Mucosa of descending colon (tissue), 3 donors: ENCODE measurements around the gene PLA2G2F. TPM values are rescaled to one million over a fixed set of nuclear protein-coding genes. Genes with fewer than 3 reads are reported as not detected.

ENCODE experiments used
- ATAC-seq: fragments of 200-7000 bp; cut with Tn5 transposase; one replicate; pipeline ENCODE4 v1.9.1; 2020; ENCODE audit warnings: mild to moderate bottlenecking, moderate library complexity
- DNase-seq, 3 donors: peaks; one replicate each; pipeline ENCODE4 v3.0.0-alpha.2; 2020
- H3K36me3 ChIP-seq: fragments of 200-600 bp; one replicate; pipeline ENCODE4 v1.8.0; 2021; ENCODE audit warnings: low read depth, mild to moderate bottlenecking
- H3K4me1 ChIP-seq: fragments of 200-600 bp; one replicate; pipeline ENCODE4 v1.8.0; 2021; ENCODE audit warnings: low read depth, mild to moderate bottlenecking
- H3K4me3 ChIP-seq: fragments of 200-600 bp; one replicate; pipeline ENCODE4 v1.8.0; 2021; ENCODE audit warnings: mild to moderate bottlenecking
- H3K9me3 ChIP-seq: fragments of 200-600 bp; one replicate; pipeline ENCODE4 v1.8.0; 2021; ENCODE audit warnings: mild to moderate bottlenecking
- intact Hi-C, 2 donors: fragments of 100-400 bp; cut with DNase I in 1 of 2; cut with micrococcal nuclease in 1 of 2; formaldehyde crosslinking; loops; one replicate each; pipeline versions ENCODE4 v1.11.0 to v1.11.1; 2022; cut with DNase I, micrococcal nuclease
- total RNA-seq, 3 donors: library from RNA; stranded (reverse); fragmentation: NEBNext Ultra II Directional in 2 of 3; extraction: Animal tissue kit (Norgen Biotek cat#: 25700) in 2 of 3; gene quantifications; one replicate each; pipeline versions ENCODE4 v1.2.1 to v1.2.4, GENCODE V29; 2021 to 2023
- TF ChIP-seq, protein P1 (sequence below): fragments of 200-600 bp; IDR thresholded peaks from one replicate; pipeline ENCODE4 v1.8.0; 2022; ENCODE audit warnings: antibody characterized with exemption, mild to moderate bottlenecking
- donor health status: DM: no; HTN: no; CAD: no; lungs with moderate emphysema.
- donor health status: DM: no; HTN: no; CAD: no.
- donor health status: DM: no; HTN: yes; CAD: no.

Gene PLA2G2F
- total RNA-seq, 3 donors from 2014 or later, result 0.12 to 0.80 TPM; not detected in 1

DNA sequence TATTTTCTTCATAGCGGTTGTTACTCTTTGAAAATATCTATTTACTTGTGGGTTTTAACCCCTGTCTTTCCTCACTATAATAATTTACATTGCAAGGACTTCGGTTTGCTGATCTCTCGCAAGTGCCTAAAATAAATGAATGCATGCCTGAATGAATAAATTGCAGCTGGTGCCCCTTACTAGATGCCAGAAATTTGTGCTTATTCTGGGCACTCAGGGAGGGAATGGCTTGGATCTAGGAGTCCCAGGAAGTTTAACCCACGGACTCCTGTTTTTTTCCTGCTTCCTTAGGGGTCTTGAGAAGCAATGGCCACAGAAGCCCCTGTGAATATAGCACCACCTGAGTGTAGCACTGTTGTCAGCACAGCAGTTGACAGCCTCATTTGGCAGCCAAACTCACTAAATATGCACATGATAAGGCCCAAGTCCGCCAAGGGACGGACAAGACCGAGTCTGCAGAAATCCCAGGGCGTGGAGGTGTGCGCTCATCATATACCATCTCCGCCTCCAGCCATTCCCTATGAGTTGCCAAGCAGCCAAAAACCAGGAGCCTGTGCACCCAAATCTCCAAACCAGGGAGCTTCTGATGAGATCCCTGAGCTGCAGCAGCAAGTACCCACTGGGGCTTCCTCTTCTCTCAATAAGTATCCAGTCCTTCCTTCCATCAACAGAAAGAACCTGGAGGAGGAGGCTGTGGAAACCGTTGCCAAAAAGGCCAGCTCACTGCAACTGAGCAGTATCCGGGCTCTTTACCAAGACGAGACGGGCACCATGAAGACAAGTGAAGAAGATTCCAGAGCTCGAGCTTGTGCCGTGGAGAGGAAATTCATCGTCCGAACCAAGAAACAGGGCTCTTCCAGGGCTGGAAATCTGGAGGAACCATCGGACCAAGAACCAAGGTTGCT is 51.4 kb downstream of the PLA2G2F start:
- Histone ChIP-seq H3K4me1 (peaks cover 22% of the 10 kb centered on the region), H3K36me3 (no peaks in the 10 kb centered on the region), H3K9me3 (no peaks in the 10 kb centered on the region), H3K4me3 (no peak overlapping the region)
- TF ChIP-seq, protein P1, sequence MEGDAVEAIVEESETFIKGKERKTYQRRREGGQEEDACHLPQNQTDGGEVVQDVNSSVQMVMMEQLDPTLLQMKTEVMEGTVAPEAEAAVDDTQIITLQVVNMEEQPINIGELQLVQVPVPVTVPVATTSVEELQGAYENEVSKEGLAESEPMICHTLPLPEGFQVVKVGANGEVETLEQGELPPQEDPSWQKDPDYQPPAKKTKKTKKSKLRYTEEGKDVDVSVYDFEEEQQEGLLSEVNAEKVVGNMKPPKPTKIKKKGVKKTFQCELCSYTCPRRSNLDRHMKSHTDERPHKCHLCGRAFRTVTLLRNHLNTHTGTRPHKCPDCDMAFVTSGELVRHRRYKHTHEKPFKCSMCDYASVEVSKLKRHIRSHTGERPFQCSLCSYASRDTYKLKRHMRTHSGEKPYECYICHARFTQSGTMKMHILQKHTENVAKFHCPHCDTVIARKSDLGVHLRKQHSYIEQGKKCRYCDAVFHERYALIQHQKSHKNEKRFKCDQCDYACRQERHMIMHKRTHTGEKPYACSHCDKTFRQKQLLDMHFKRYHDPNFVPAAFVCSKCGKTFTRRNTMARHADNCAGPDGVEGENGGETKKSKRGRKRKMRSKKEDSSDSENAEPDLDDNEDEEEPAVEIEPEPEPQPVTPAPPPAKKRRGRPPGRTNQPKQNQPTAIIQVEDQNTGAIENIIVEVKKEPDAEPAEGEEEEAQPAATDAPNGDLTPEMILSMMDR, result no peak
- DNase-seq, result no peak
- ATAC-seq, result no peak
- intact Hi-C loops, result no loop called here

- H3K4me3 ChIP-seq, result no peak overlapping the region
- TF ChIP-seq, protein P1, result no peak
- intact Hi-C loops, result no loop called here
- no peak for DNase-seq
- no peaks in the 10 kb centered on the region for H3K36me3 ChIP-seq
- no peaks in the 10 kb centered on the region for H3K9me3 ChIP-seq
- H3K4me1 ChIP-seq, result peaks cover 19% of the 10 kb centered on the region
- no peak for ATAC-seq
Measured at GRCh38 chr1:20191266-20191825, 52.2 kb downstream of the PLA2G2F start.

GRCh38 chr1:20192364-20192763 is 53.2 kb downstream of the PLA2G2F start:
- TF ChIP-seq, protein P1, result no peak
- H3K4me3 ChIP-seq, result no peak overlapping the region
- ATAC-seq, result no peak

GRCh38 chr1:20192871-20193411 is 53.8 kb downstream of the PLA2G2F start:
- H3K9me3 ChIP-seq, result no peaks in the 10 kb centered on the region
- intact Hi-C loops, result no loop called here
- ATAC-seq, result no peak
- H3K36me3 ChIP-seq, result no peaks in the 10 kb centered on the region
- H3K4me3 ChIP-seq, result no peak overlapping the region
- TF ChIP-seq, protein P1, result no peak
- peaks cover 13% of the 10 kb centered on the region for H3K4me1 ChIP-seq
- DNase-seq, result no peak

More at GRCh38 chr1:20192364-20192763, 53.2 kb downstream of the PLA2G2F start:
- DNase-seq, result no peak
- Histone ChIP-seq H3K4me1 (peaks cover 17% of the 10 kb centered on the region), H3K36me3 (no peaks in the 10 kb centered on the region), H3K9me3 (no peaks in the 10 kb centered on the region)
- intact Hi-C loops, result no loop called here

DNA sequence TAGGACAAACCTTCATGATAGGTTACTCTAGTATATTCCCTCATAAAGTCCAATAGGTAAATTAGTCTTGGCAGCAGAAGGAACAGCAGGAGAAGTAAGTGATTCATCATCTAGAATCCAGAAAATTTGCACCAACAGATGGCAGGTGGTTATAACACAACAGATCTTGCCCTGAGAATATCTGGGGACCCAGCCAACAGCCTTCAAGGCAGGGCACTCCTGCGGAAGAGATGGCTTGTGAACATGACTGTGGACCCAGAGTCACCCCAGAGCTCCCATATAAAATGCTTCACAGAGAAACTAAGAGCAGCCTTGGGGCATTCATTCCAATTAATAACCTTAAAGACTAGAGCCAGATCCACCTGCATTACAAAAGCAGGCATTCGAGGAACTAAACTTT is 55.1 kb downstream of the PLA2G2F start:
- H3K36me3 ChIP-seq, result no peaks in the 10 kb centered on the region
- H3K4me3 ChIP-seq, result no peak overlapping the region
- peak; percentile 63 for ATAC-seq
- DNase-seq, result no peak
- TF ChIP-seq, protein P1, result no peak
- peaks cover 8% of the 10 kb centered on the region for H3K4me1 ChIP-seq
- no peaks in the 10 kb centered on the region for H3K9me3 ChIP-seq
- intact Hi-C loops, result no loop called here
